ENCODE results near the gene AGO1.
"Not testable (repeated sequence)": the region's sequence is repeated elsewhere in the genome, so short reads cannot be mapped to it uniquely, and the experiment has no call there.

The AGO1 gene

GRCh38 chr1:35972631-35973030, 89.6 kb downstream of the AGO1 start:
- not testable (repeated sequence) for DNase-seq (ENCODE audit: low read depth)

DNA sequence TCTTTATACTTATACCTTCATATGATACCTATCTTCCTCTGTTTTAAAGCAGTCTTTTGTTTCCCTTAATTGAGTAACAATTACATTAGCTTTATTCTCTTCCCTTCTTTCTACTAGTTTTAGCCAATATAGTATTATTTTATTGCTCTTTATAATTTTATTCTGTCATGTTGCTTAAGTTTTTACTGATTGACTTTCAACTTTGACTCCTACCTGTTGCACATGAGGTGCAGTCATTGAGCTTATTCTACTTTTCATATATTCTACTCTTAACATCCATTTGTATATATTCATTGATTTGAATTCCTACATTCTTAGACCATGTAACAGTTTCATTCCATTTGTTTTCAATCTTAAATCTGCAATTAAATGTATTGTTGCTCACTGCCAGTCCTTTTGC, 97.1 kb downstream of the AGO1 start:
- DNase-seq (ENCODE audit: low read depth) = no peak

All from stimulated activated CD8-positive, alpha-beta memory T cell treated with anti-CD3 and anti-CD28 coated beads, Interleukin-15, amount 100 ng/mL, for 24 hours (primary cell).